Gastrocnemius medialis (tissue), 4 donors: ENCODE results near the gene KRT73. TPM values are rescaled to one million over a fixed set of nuclear protein-coding genes. Genes with fewer than 3 reads are reported as not detected.

Experiments
- ATAC-seq, 2 donors: fragments of 150-250 bp; one replicate each; pipeline ENCODE4 v1.9.1; 2016
- DNase-seq, 2 donors: peaks; one replicate each; pipeline ENCODE4 v3.0.0-alpha.2; 2019
- H3K27ac ChIP-seq, 4 donors: fragments of 200-600 bp; sonication (generic); 1 replicate in 1 of 4; 2 replicates in 3 of 4; pipeline ENCODE4 v1.5.1; 2016 to 2018; ENCODE audit warnings: mild to moderate bottlenecking in 2 of 4, moderate library complexity in 1 of 4
- H3K27me3 ChIP-seq, 3 donors: fragments of 200-600 bp; sonication (generic) in 2 of 3; 1 replicate in 1 of 3; 2 replicates in 2 of 3; pipeline versions ENCODE4 v1.5.1 to v1.6.0; 2016 to 2019; ENCODE audit warnings: mild to moderate bottlenecking in 1 of 3, moderate library complexity in 1 of 3
- H3K36me3 ChIP-seq, 2 donors: fragments of 200-600 bp; sonication (generic) in 1 of 2; one replicate each; pipeline ENCODE4 v1.5.1; 2017 to 2018
- H3K4me1 ChIP-seq, 2 donors: fragments of 200-600 bp; sonication (generic) in 1 of 2; one replicate each; pipeline ENCODE4 v1.5.1; 2016 to 2017; ENCODE audit warnings: mild to moderate bottlenecking in 2 of 2
- H3K4me3 ChIP-seq, 4 donors: fragments of 200-600 bp; sonication (generic) in 3 of 4; 1 replicate in 1 of 4; 2 replicates in 3 of 4; pipeline ENCODE4 v1.5.1; 2016 to 2019; ENCODE audit warnings: mild to moderate bottlenecking in 2 of 4
- H3K9me3 ChIP-seq, 3 donors: fragments of 200-600 bp; sonication (generic) in 2 of 3; 1 replicate in 1 of 3; 2 replicates in 2 of 3; pipeline ENCODE4 v1.5.1; 2016 to 2019
- CTCF ChIP-seq, 5 experiments: fragments of 450-650 bp in 3 of 5; fragments of 200-600 bp in 2 of 5; sonication (generic) in 2 of 5; IDR thresholded peaks in 4 of 5; conservative IDR thresholded peaks in 1 of 5; 1 replicate in 4 of 5; 2 replicates in 1 of 5; pipeline ENCODE4 v1.5.1; 2016 to 2019; ENCODE audit warnings: antibody characterized with exemption in 5 of 5, mild to moderate bottlenecking in 3 of 5, moderate library complexity in 3 of 5
- POLR2A ChIP-seq, 2 donors: fragments of 450-650 bp; IDR thresholded peaks; one replicate each; pipeline ENCODE4 v1.6.1; 2017; ENCODE audit warnings: antibody characterized with exemption in 2 of 2, mild to moderate bottlenecking in 2 of 2, moderate library complexity in 2 of 2
- in situ Hi-C, 4 donors: fragments of 200-750 bp; cut with MboI; loops; one replicate each; pipeline versions ENCODE4 v1.15.0 to v1.8.0; 2017; ENCODE audit warnings: low sequenced_read_pairs in 4 of 4
- intact Hi-C: fragments of 100-400 bp; cut with DNase I; formaldehyde crosslinking; loops from one replicate; pipeline ENCODE4 v1.15.1; 2023; ENCODE audit warnings: low total_unique reads
- total RNA-seq, 4 donors: library from RNA; depleted of rRNA; stranded (reverse); fragments of >200 nt; gene quantifications; one replicate each; pipeline versions ENCODE4 v1.1.0 to v1.2.3, GENCODE V29; 2016

The KRT73 gene
- total RNA-seq, 4 donors from 2014 or later = not detected

GRCh38 chr12:52662918-52663229, 44.5 kb upstream of the KRT73 start:
- Histone ChIP-seq H3K9me3 (no peaks in the 10 kb centered on the region), H3K27ac (no peak overlapping the region), H3K4me1 (no peaks in the 10 kb centered on the region), H3K4me3 (no peak overlapping the region), H3K36me3 (no peaks in the 10 kb centered on the region), H3K27me3 (peaks cover 0 to 9% (median 3%) of the 10 kb centered on the region in 3 donors)
- DNase-seq (no peak), ATAC-seq (no peak)
- in situ Hi-C loops = no loop called here
- TF ChIP-seq POLR2A (IDR thresholded peaks at IDR 0.05) (no peak), CTCF (IDR thresholded peaks at IDR 0.05 in 4 of 5, conservative IDR thresholded peaks at IDR 0.05 in 1 of 5) (no peak)
- intact Hi-C loops = no loop called here

GRCh38 chr12:52662093-52662917, 43.9 kb upstream of the KRT73 start:
- intact Hi-C loops = no loop called here

GRCh38 chr12:52661668-52662067, 43.3 kb upstream of the KRT73 start:
- no peaks in the 10 kb centered on the region for H3K36me3 ChIP-seq
- H3K4me1 ChIP-seq = no peaks in the 10 kb centered on the region
- peaks cover 0 to 9% (median 3%) of the 10 kb centered on the region in 3 donors for H3K27me3 ChIP-seq
- intact Hi-C loops = no loop called here
- no peak for ATAC-seq
- H3K4me3 ChIP-seq = no peak overlapping the region
- no peak overlapping the region for H3K27ac ChIP-seq
- no peaks in the 10 kb centered on the region for H3K9me3 ChIP-seq
- TF ChIP-seq POLR2A (IDR thresholded peaks at IDR 0.05) (no peak), CTCF (IDR thresholded peaks at IDR 0.05 in 4 of 5, conservative IDR thresholded peaks at IDR 0.05 in 1 of 5) (no peak)
- in situ Hi-C loops = no loop called here
- DNase-seq = no peak

More at GRCh38 chr12:52662093-52662917, 43.9 kb upstream of the KRT73 start:
- DNase-seq (no peak), ATAC-seq (no peak)
- H3K4me3 ChIP-seq = no peak overlapping the region
- in situ Hi-C loops = no loop called here
- H3K36me3 ChIP-seq = no peaks in the 10 kb centered on the region
- no peak overlapping the region for H3K27ac ChIP-seq
- no peaks in the 10 kb centered on the region for H3K4me1 ChIP-seq
- peaks cover 0 to 9% (median 3%) of the 10 kb centered on the region in 3 donors for H3K27me3 ChIP-seq
- H3K9me3 ChIP-seq = no peaks in the 10 kb centered on the region
- no peak for TF ChIP-seq CTCF (IDR thresholded peaks at IDR 0.05 in 4 of 5, conservative IDR thresholded peaks at IDR 0.05 in 1 of 5)
- no peak for TF ChIP-seq POLR2A (IDR thresholded peaks at IDR 0.05)

GRCh38 chr12:52660934-52661499, 42.7 kb upstream of the KRT73 start:
- ATAC-seq = no peak
- H3K4me3 ChIP-seq = no peak overlapping the region
- no peaks in the 10 kb centered on the region for H3K36me3 ChIP-seq
- no peak for DNase-seq
- TF ChIP-seq CTCF (IDR thresholded peaks at IDR 0.05 in 4 of 5, conservative IDR thresholded peaks at IDR 0.05 in 1 of 5) = no peak
- no peak for TF ChIP-seq POLR2A (IDR thresholded peaks at IDR 0.05)
- intact Hi-C loops = no loop called here
- no peak overlapping the region for H3K27ac ChIP-seq
- in situ Hi-C loops = no loop called here
- peaks cover 0 to 9% (median 3%) of the 10 kb centered on the region in 3 donors for H3K27me3 ChIP-seq
- H3K4me1 ChIP-seq = no peaks in the 10 kb centered on the region
- no peaks in the 10 kb centered on the region for H3K9me3 ChIP-seq
